GM12873 (cell line): ENCODE data around the gene LCP1.
A peak's percentile ranks its signal among the peaks of the same experiment; 100 is the strongest.

Source experiments
- CTCF ChIP-seq: IDR thresholded peaks from 2 replicates; pipeline ENCODE4 v1.5.1; 2012; ENCODE audit warnings: low read depth, mild to moderate bottlenecking, moderate library complexity, low read length, control low read depth; ENCODE audit not compliant: insufficient read depth; ENCODE audit errors: missing control alignments

LCP1 gene

GRCh38 chr13:46166224-46166584 lies 15.8 kb downstream of the LCP1 start:
- TF ChIP-seq CTCF = no peak

- no peak for TF ChIP-seq CTCF
These were observed 16.3 kb downstream of the LCP1 start for GRCh38 chr13:46165485-46166223.

GRCh38 chr13:46164661-46165060 lies 17.3 kb downstream of the LCP1 start:
- TF ChIP-seq CTCF = no peak

GRCh38 chr13:46160471-46161066 lies 21.4 kb downstream of the LCP1 start:
- TF ChIP-seq CTCF = peak; percentile 76

GRCh38 chr13:46160065-46160464 lies 21.9 kb downstream of the LCP1 start:
- no peak for TF ChIP-seq CTCF

GRCh38 chr13:46158983-46159382 lies 23.0 kb downstream of the LCP1 start:
- no peak for TF ChIP-seq CTCF

- TF ChIP-seq CTCF = no peak
These were observed 23.8 kb downstream of the LCP1 start for GRCh38 chr13:46158222-46158621.
